DMS153 (cell line): ENCODE results near the gene MAFB.

Source experiments
- DNase-seq: peaks from one replicate; lab custom pipeline; 2025; lab: John Stamatoyannopoulos, UW

The MAFB gene

GRCh38 chr20:40659567-40659966 is 29.5 kb downstream of the MAFB start:
- DNase-seq, result no peak

- no peak for DNase-seq
These were observed 30.5 kb downstream of the MAFB start for GRCh38 chr20:40658509-40658908.

- no peak for DNase-seq
These were observed 31.5 kb downstream of the MAFB start for GRCh38 chr20:40657526-40657925.

- DNase-seq, result no peak
These were observed 33.6 kb downstream of the MAFB start for GRCh38 chr20:40655451-40655850.

- no peak for DNase-seq
These were observed 34.2 kb downstream of the MAFB start for GRCh38 chr20:40654876-40655275.

GRCh38 chr20:40652441-40652987 is 36.5 kb downstream of the MAFB start:
- DNase-seq, result no peak

GRCh38 chr20:40651151-40651550 is 37.9 kb downstream of the MAFB start:
- DNase-seq, result no peak

- DNase-seq, result peak; percentile 31
These were observed 38.3 kb downstream of the MAFB start for GRCh38 chr20:40650707-40651106.

GRCh38 chr20:40648210-40649072 is 40.6 kb downstream of the MAFB start:
- DNase-seq, result no peak

- no peak for DNase-seq
These were observed 42.2 kb downstream of the MAFB start for GRCh38 chr20:40646813-40647212.

- DNase-seq, result peak; percentile 47
These were observed 42.7 kb downstream of the MAFB start for GRCh38 chr20:40646361-40646760.

- DNase-seq, result no peak
These were observed 44.2 kb downstream of the MAFB start for GRCh38 chr20:40644863-40645262.

- DNase-seq, result no peak
These were observed 45.1 kb downstream of the MAFB start for GRCh38 chr20:40643891-40644290.

GRCh38 chr20:40641809-40642208 is 47.2 kb downstream of the MAFB start:
- DNase-seq, result no peak

GRCh38 chr20:40641202-40641601 is 47.8 kb downstream of the MAFB start:
- no peak for DNase-seq

- DNase-seq, result no peak
These were observed 48.4 kb downstream of the MAFB start for GRCh38 chr20:40640667-40641066.

GRCh38 chr20:40639676-40640355 is 49.2 kb downstream of the MAFB start:
- no peak for DNase-seq

GRCh38 chr20:40639132-40639531 is 49.9 kb downstream of the MAFB start:
- DNase-seq, result no peak

GRCh38 chr20:40638414-40638813 is 50.6 kb downstream of the MAFB start:
- DNase-seq, result no peak

GRCh38 chr20:40637176-40637575 is 51.9 kb downstream of the MAFB start:
- DNase-seq, result no peak

GRCh38 chr20:40636486-40636885 is 52.5 kb downstream of the MAFB start:
- DNase-seq, result no peak

GRCh38 chr20:40635971-40636370 is 53.1 kb downstream of the MAFB start:
- DNase-seq, result no peak
